ENCODE results near the gene ATP5ME.
"Not testable (repeated sequence)": the region's sequence is repeated elsewhere in the genome, so short reads cannot be mapped to it uniquely, and the experiment has no call there.

Gene ATP5ME

GRCh38 chr4:654503-654845 lies 19.6 kb downstream of the ATP5ME start:
- no peak for DNase-seq (ENCODE audit: low read depth)

- DNase-seq (ENCODE audit: low read depth), result no peak
Measured at GRCh38 chr4:653831-654502, 20.1 kb downstream of the ATP5ME start.

- no peak for DNase-seq (ENCODE audit: low read depth)
Measured at GRCh38 chr4:653080-653821, 20.8 kb downstream of the ATP5ME start.

GRCh38 chr4:651884-652642 lies 22.0 kb downstream of the ATP5ME start:
- no peak for DNase-seq (ENCODE audit: low read depth)

GRCh38 chr4:650951-651883 lies 22.9 kb downstream of the ATP5ME start:
- DNase-seq (ENCODE audit: low read depth), result no peak

GRCh38 chr4:650461-650860 lies 23.6 kb downstream of the ATP5ME start:
- no peak for DNase-seq (ENCODE audit: low read depth)

- DNase-seq (ENCODE audit: low read depth), result no peak
Measured at GRCh38 chr4:649751-650310, 24.2 kb downstream of the ATP5ME start.

- DNase-seq (ENCODE audit: low read depth), result no peak
Measured at GRCh38 chr4:649293-649625, 24.8 kb downstream of the ATP5ME start.

- no peak for DNase-seq (ENCODE audit: low read depth)
Measured at GRCh38 chr4:648579-649292, 25.3 kb downstream of the ATP5ME start.

- DNase-seq (ENCODE audit: low read depth), result no peak
Measured at GRCh38 chr4:647481-647880, 26.6 kb downstream of the ATP5ME start.

- peak; percentile 16 for DNase-seq (ENCODE audit: low read depth)
Measured at GRCh38 chr4:646460-646859, 27.6 kb downstream of the ATP5ME start.

GRCh38 chr4:642366-642765 lies 31.7 kb downstream of the ATP5ME start:
- DNase-seq (ENCODE audit: low read depth), result not testable (repeated sequence)

- DNase-seq (ENCODE audit: low read depth), result no peak
Measured at GRCh38 chr4:637536-638280, 36.4 kb downstream of the ATP5ME start.

- DNase-seq (ENCODE audit: low read depth), result no peak
Measured at GRCh38 chr4:636628-637159, 37.4 kb downstream of the ATP5ME start.

- DNase-seq (ENCODE audit: low read depth), result no peak
Measured at GRCh38 chr4:635851-636627, 38.0 kb downstream of the ATP5ME start.

GRCh38 chr4:635066-635835 lies 38.8 kb downstream of the ATP5ME start:
- not testable (repeated sequence) for DNase-seq (ENCODE audit: low read depth)

GRCh38 chr4:634599-634985 lies 39.5 kb downstream of the ATP5ME start:
- no peak for DNase-seq (ENCODE audit: low read depth)

GRCh38 chr4:633976-634598 lies 40.0 kb downstream of the ATP5ME start:
- DNase-seq (ENCODE audit: low read depth), result no peak
